ENCODE measurements around the gene NELFE.
"Not testable (repeated sequence)": the region's sequence is repeated elsewhere in the genome, so short reads cannot be mapped to it uniquely, and the experiment has no call there.

The NELFE gene, protein sequence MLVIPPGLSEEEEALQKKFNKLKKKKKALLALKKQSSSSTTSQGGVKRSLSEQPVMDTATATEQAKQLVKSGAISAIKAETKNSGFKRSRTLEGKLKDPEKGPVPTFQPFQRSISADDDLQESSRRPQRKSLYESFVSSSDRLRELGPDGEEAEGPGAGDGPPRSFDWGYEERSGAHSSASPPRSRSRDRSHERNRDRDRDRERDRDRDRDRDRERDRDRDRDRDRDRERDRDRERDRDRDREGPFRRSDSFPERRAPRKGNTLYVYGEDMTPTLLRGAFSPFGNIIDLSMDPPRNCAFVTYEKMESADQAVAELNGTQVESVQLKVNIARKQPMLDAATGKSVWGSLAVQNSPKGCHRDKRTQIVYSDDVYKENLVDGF

DNA sequence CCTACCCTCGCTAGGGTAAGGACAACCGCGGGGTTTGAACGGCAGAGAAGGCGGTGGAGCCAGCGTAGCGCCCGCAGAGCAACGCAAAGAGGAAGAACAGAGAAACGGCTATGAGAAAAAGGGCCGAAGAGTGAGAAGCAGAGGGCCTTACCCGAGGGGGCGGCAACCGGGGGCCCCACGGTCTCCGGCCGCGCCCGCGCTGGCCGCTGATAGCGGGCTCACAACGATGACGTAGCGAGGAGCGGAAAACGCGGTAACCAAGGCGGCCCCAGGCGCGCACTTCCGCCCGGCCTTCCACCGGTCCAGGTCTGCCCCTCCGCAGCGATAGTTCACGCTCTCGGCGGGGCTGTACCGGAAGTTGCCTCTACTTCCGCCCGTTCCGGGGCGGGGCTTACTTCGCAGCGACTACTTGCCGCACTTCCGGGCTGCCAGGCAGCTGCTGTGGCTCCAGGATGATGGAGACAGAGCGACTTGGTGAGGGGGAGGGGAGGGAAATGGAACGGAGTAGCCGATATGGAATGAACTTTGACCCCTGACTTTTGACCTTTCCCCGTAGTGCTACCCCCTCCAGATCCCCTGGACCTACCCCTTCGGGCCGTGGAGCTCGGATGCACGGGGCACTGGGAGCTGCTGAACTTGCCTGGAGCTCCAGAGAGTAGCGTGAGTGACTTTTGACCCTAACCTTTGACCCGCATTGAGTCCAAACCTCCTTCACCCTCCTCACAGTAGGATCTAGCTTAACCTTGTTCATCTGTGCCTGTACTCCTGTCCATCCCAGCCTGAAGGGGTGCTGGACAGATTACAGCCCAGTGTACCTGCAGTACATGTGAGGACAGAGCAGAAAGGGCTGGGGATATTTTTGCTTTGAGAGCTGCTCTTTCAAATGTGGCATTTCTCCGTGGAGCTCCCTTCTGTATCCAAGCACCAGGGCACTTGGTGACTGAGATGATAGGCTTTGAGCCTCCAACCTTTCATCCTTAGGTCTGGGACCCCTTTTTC is at the start of gene NELFE, which contains the start of gene SKIC2:
TSS of gene NELFE (minus strand) at position 231 of the 999 bp plus-strand sequence. CDS start 525 bp downstream, outside the sequence.
TSS of gene SKIC2 (plus strand) at position 435 of the 999 bp plus-strand sequence. CDS start at position 453, 18 bp downstream.
- peak; percentile 99 for DNase-seq

DNA sequence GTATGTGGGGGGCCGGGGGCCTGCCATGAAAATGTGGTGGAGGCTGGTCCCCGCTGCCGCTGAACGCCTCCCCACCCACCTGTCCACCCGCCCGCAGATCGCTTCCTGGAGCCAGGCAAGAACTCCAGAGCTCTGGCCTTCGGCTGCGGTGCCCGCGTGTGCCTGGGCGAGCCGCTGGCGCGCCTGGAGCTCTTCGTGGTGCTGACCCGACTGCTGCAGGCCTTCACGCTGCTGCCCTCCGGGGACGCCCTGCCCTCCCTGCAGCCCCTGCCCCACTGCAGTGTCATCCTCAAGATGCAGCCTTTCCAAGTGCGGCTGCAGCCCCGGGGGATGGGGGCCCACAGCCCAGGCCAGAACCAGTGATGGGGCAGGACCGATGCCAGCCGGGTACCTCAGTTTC is 49.3 kb upstream of the NELFE start:
- DNase-seq = not testable (repeated sequence)

DNA sequence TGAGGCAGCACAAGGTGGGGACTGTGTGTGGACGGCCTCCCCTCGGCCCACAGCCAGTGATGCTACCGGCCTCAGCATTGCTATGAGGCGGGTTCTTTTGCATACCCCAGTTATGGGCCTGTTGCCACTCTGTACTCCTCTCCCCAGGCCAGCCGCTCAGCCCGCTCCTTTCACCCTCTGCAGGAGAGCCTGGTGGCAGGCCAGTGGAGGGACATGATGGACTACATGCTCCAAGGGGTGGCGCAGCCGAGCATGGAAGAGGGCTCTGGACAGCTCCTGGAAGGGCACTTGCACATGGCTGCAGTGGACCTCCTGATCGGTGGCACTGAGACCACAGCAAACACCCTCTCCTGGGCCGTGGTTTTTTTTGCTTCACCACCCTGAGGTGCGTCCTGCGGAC is 48.3 kb upstream of the NELFE start:
- not testable (repeated sequence) for DNase-seq

DNA sequence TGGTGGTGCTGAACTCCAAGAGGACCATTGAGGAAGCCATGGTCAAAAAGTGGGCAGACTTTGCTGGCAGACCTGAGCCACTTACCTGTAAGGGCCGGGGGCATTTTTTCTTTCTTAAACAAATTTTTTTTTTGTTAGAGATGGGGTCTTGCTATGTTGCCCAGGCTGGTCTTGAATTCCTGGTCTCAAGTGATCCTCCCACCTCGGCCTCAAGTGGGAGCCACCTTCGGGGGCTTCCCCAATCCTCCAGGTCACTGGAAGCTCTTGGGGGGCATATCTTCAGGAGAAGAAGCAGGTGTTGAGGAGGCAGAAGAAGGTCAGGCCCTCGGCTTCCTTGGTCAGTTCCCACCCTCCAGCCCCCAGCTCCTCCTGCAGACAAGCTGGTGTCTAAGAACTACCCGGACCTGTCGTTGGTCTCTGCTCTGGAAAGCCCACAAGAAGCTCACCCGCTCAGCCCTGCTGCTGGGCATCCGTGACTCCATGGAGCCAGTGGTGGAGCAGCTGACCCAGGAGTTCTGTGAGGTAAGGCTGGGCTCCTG is 47.3 kb upstream of the NELFE start:
- DNase-seq = not testable (repeated sequence)

DNA sequence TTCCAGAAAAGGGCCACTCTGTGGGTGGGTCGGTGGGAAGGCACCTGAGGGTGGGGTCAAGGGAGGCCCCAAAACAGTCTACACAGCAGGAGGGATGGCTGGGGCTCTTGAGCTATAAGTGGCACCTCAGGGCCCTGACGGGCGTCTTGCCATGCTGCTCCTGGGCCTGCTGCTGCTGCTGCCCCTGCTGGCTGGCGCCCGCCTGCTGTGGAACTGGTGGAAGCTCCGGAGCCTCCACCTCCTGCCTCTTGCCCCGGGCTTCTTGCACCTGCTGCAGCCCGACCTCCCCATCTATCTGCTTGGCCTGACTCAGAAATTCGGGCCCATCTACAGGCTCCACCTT is 46.7 kb upstream of the NELFE start:
- not testable (repeated sequence) for DNase-seq

DNA sequence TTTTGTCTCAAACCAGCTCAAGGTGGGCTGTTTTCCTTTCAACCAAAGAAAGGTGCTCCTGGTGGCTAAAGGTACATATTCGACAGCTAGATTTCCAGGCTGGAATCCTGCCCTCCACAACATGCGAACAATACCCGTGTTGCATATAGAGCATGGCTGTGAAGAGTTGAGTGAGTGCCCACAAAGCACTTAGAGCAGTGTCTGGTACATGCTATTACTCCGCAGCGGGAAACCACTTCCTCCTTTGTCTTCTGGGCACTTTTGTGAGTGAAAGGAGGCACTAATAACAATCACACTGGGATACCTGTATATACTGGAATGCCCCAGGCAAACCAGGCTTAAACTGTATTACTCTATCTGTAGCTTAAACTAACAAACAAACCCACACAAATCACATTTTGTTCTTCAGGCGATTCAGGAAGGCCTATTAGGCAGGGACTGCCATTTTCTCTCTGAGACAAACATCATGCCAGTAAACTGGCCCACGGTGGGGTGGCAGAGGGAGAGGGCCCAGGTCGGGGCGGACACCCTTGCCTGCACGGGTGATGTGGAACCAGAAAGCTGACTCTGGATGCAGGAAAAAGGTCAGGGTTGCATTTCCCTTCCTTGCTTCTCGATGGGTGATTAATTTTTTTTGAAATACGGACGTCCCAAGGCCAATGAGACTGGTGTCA is 46.2 kb upstream of the NELFE start:
- DNase-seq = not testable (repeated sequence)

DNA sequence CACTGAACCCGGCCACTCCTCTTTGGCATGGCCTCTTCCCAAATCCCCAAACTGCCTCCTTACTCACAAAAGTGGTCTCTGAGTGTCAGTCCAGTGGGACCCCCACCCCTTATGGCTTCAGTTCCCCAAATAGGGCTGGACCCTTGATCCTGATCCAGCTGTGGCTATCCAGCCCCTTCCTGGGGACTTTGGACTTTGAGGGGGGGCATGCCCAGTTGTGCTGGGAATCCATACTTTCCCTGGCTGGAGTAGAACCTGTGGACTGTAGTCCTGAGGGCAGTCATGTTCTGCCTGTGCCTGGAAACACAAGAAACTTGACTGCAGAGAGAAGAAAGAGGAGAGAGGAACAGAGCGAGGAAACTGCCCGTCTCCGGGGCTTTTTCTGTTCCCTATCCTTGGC is 45.6 kb upstream of the NELFE start:
- DNase-seq = not testable (repeated sequence)

DNA sequence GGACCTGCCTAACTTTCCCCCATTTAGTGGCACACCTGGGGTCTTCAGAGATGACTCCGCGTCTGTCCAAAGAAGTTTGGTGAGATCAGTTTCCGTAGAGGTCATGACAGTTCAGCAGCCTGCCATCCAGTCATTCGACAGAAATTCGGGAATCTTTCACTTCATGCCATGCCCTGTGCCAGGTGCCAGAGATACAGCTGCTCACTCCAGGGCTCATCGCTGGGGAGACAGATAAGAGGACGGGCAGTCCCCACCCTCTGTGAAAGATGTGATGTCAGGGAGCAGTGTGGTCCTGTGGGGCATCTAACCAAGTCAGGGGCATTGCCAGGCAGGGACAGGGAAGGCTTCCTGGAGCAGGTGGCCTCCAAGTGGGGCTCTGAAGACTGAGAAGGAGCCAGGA is 44.5 kb upstream of the NELFE start:
- not testable (repeated sequence) for DNase-seq

DNA sequence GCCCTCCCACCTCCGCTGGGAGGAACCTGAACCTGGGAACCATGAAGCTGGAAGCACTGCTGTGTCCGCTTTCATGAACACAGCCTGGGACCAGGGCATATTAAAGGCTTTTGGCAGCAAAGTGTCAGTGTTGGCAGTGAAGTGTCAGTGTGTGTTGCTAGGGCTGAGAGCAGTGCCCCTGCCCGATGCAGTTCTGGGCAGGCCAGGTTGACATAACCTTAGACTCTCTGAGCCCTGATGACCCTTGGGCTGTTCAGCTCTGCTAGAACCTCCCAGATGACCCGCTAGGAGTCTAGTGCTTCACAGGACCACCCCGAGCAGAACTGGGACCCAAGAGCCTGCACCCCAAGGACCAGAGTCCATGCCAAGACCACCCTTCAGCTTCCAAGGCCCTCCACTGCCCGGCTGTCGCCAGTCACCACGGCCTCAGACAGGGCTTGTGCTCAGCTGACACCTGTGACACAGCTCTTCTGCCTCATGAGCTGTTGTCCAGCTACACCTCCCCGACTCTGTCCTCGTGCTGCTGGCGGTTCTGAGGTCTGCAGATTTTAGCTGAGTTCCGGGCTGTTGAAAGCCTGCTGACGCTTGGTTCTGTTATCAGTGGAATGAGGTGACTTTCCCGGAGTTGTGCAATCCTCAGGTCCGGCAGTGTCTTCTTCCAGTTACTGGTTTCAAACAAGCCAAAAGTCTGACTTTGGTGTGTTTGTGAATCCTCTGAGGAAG is 43.9 kb upstream of the NELFE start:
- DNase-seq = not testable (repeated sequence)

DNA sequence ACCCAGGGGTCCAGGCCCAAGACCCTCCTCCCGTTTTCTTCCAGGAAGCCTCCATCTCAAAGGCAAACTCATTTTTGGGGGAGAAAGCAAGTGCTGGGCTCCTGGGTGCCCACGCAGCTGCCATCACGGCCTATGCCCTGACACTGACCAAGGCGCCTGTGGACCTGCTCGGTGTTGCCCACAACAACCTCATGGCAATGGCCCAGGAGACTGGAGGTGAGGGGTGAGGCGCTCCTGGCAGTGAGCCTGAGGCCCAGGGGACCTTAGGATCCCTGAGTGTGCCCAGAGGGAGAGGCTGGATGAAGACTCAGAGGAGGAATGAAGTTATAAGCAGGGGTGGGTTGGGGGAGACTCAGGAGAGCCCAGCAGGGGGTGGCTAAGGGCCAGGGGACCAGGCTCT is 37.6 kb upstream of the NELFE start:
- DNase-seq = not testable (repeated sequence)

DNA sequence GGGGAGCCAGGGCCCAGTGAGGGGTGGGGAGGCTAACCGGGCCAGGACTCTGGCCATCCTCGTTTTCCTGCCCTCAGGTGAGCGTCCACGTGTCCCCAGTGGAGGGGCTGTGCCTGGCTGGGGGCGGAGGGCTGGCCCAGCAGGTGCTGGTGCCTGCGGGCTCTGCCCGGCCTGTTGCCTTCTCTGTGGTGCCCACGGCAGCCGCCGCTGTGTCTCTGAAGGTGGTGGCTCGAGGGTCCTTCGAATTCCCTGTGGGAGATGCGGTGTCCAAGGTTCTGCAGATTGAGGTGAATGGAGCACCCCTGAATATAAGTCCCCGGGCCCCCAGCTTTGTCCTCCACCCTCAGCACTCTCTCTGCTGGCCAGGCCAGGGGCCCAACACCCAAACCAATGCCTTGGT is 35.6 kb upstream of the NELFE start:
- not testable (repeated sequence) for DNase-seq

DNA sequence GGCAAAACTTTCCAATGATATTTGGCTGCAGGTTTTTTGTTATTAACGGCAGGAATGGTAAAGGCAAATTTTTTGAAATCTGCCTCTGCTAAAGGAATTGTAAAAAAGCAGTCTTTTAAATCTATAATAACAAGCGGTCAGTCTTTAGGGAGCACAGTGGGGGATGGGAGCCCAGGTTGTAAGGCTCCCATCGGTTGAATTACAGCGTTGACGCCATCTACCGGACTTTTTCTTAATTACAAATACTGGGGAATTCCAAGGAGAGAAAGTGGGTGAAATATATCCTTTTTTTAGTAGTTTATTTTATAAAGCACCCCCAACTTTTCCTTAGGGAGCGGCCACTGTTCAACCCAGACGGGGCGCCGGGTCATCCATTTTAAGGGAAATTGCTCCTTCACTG is 30.6 kb upstream of the NELFE start:
- not testable (repeated sequence) for DNase-seq

DNA sequence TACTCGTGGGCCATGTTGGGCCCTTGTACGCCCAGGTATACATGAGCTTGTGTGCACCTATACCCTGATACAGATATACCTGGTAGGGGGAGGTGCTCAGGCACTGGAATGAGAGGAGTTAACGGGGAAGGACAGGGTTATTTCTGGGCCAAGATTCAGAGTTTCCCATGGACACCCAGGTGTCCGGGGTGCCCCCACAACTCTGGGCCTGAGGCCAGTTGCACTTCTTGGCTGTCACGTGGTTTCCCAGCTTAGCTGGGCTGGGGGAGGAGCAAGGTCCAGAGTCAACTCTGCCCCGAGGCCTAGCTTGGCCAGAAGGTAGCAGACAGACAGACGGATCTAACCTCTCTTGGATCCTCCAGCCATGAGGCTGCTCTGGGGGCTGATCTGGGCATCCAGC is 23.0 kb upstream of the NELFE start, which contains the start of gene C4A:
TSS of gene C4A (plus strand) at position 314 of the 400 bp plus-strand sequence. CDS start at position 365, 51 bp downstream.
- not testable (repeated sequence) for DNase-seq

DNA sequence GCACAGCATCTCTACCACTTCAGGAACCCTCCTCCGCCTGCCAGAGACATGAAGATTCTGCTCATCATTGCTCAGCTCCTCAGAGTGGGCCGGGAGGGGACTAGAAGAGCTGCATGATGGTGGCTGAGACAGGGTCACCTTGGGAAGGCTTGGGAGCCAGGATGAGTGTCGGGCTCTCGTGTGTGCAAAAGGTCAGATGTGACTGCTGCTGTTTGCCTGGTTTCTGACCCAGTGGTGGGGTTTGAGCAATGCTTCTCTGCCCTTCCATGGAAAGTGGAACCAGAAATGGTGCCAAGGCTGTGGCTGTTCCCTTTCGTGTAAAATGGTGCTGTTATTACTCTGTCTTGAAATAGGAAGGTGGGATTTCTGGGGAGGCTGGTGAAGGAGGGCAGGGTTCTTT is 22.2 kb upstream of the NELFE start:
- DNase-seq = not testable (repeated sequence)

DNA sequence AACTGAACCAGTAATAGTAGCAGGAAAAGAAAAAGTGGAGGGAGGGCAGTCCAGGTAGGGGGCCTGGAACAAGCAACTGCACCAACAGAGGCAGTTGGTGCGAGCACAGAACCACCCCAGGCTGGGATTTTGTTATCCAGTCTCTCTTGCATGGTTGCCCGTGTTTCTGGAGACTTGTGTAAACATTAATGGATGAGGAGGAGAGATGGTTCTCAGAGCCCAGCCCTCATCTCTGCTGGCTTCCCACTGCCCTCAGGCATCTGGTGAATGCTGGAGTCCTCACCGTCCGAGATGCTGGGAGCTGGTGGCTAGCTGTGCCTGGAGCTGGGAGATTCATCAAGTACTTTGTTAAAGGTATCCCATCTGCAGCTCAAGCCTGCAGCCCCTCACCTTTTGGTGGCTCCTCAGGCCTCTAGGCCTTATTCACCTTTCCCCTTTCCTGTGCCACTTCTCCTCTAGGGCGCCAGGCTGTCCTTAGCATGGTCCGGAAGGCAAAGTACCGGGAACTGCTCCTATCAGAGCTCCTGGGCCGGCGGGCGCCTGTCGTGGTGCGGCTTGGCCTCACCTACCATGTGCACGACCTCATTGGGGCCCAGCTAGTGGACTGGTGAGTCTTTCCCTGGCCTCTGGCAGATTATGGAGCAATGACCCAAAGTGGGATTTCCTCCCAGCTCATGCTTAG is 21.6 kb upstream of the NELFE start:
- not testable (repeated sequence) for DNase-seq

DNA sequence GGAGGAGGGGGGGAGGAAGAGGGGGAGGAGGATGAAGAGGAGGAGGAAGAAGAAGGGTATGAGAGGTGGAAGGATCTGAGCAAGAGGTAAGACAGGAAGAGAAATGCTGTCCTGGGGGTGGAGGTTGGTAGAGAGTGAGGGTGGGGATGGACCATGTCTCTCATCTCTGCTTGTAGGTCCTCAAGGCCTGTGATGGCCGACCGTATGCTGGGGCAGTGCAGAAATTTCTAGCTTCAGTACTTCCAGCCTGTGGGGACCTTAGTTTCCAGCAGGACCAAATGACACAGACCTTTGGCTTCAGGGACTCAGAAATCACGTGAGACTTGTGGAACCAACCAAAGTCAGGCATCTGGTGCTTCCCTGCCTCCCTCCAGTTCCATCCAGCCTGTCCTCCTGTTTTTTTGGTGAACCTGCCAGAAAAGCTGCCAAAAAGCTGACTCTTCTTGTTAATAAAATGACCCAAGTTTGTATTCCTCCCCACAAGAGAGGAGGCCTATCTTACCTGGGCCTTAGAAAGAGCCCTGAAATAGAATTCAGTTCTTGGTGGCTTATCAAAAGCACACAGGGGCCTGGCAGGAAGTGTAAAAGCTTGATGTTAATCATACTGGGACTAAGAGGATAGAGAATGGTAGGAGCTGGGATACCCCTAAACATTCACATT is 20.6 kb upstream of the NELFE start:
- no peak for DNase-seq

DNA sequence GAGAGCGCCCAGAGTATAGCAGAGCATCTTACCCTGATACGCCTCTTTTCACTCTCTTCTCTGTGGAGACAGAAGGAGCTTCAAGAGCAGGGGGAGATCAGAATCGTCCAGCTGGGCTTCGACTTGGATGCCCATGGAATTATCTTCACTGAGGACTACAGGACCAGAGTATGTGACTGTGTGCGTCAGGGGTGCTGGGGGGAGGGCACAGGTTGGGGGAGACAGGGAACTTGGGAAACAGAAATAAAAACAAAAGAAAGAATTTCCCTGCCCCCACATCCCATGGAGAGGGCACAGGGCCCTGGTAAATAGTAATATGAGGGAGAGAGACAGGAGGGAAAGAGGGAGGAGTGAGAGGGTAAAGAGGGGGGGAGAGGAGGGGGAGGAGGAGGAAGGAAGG is 20.1 kb upstream of the NELFE start:
- no peak for DNase-seq

DNA sequence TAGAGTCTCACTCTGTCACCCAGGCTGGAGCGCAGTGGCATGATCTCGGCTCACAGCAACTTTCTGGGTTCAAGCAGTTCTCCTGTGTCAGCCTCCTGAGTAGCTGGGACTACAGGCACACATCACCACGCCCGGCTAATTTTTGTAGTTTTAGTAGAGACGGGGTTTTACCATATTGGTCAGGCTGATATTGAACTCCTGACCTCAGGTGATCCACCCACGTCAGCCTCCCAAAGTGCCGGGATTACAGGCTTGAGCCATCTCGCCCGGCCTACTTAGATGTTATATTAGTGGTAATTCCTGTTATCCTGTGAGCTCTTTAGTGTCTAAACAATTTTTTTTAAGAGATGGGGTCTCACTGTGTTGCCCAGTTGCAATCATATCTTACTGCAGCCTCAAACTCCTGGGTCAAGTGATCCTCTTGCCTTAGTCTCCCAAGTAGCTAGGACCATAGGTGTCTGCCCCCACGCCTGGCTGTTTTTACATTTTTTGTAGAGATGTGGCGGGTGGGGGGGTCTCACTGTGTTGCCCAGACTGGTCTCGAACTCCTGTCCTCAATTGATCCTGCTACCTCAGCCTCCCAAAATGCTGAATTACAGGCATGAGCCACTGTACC is 19.2 kb upstream of the NELFE start:
- DNase-seq = no peak

DNA sequence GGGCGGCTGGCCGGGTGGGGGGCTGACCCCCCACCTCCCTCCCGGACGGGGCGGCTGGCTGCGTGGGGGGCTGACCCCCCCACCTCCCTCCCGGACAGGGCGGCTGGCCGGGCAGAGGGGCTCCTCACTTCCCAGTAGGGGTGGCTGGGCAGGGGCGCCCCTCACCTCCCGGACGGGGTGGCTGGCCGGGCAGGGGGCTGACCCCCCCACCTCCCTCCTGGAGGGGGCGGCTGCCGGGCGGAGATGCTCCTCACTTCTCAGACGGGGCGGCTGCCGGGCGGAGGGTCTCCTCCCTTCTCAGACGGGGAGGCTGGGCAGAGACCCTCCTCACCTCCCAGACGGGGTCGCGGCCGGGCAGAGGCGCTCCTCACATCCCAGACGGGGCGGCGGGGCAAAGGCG is 17.3 kb upstream of the NELFE start:
- DNase-seq = not testable (repeated sequence)

DNA sequence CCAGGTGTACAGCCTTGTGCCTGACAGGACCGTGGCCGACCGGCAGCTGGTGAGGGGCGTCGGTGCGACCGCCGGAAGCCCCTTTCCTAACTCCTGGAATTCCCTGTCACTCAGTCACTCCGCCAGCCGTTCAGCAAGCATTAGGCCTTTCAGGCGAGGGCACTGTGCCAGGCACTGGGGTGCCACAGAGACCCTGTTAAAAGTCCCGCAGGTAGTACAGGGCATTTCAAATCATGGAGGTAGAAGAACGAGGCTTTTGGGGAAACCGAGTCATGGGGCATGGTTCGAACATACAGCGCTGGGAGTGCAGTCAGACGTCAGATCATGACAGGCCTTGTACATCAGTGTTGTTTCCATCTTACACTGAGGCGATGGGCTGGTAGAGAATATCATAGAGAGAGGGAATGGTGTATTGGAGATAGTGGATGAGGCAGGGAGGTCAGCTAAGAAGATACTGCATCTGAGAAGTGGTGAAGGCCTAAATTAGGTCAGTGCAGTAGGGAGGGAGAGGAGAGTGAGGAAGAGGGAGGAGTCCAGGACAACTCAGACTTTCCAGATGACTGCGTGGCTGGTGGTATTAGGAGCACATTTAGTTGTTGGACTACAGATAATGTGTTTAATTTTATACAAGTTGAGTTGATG is 14.1 kb upstream of the NELFE start:
- no peak for DNase-seq
